ENCODE results near the gene AP3D1.
A peak's percentile ranks its signal among the peaks of the same experiment; 100 is the strongest.

AP3D1 gene

DNA sequence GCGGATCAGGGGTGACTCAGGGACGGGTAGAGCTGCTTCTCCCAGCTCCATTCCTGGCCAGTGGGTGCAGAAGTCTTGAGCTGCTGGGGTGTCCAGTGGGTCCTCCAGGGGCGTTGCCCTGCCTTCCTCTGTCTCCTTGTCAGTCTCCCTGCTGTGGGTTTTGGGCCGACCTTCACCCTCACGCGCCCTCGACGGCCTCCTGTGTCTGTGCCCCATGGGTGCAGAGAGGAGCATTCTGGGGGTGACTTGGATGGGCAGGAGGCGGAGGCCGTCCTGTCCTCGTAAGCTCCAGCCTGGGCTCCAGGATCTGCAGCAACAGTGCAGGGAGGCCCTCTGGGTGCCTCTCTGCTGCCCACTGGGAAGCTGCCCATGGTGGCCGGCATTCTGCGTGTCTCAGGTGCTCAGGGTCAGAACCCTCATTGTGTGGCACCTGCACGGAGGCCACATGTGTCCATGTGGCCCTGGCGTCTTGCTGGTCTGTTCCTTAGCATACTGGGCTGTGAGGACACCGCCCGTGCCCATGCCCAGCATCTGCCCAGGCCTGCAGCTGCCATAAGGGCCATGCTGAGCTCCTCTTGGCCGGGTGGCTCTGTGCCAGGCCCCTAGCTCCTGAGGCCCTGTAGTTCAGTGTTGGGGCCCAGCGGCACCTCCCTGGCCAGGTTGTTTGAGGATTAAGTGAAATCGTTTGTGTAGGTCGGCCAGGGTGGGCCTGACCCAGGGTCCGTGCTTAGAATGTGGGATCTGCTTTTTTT, 29.7 kb upstream of the AP3D1 start:
- DNase-seq: no peak

DNA sequence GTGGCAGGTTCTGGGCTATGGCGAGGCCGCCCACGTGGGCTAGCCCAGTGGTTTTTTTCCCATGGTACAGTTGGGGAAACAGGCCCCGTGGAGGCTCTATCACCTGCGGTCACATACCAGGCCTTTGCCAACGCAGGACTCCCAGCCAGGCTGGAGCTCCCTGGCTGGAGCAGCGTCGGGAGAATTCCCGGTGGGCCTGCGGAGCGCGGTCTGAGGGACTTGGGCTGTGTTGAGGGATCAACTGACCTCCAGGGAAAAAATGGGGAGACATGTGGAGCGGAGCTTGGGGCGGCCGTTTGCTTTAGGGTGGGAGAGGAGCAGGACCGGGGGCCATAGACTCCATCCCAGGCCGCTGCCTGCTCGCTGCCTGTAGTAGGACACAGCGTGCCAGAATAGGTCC, 28.7 kb upstream of the AP3D1 start:
- DNase-seq: no peak

DNA sequence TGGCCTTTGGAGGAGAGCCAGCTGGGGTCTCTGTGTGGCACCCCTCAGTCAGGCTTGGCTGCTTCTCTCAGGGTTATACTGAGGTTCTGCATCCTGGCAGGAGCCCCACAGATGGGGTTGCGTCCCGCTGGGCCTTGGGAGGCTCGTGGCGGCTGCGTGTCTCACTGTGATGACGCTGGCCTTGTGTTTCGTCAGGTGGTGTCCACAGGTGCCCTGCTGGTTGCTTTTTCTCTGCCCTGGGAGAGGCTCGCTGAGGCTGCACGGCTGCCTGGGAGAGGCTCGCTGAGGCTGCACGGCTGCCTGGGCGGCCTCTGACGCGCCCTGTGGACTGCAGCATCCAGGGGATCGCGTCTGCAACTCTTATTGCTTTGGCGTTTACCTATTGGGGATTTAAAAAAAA, 27.7 kb upstream of the AP3D1 start:
- no peak for DNase-seq

DNA sequence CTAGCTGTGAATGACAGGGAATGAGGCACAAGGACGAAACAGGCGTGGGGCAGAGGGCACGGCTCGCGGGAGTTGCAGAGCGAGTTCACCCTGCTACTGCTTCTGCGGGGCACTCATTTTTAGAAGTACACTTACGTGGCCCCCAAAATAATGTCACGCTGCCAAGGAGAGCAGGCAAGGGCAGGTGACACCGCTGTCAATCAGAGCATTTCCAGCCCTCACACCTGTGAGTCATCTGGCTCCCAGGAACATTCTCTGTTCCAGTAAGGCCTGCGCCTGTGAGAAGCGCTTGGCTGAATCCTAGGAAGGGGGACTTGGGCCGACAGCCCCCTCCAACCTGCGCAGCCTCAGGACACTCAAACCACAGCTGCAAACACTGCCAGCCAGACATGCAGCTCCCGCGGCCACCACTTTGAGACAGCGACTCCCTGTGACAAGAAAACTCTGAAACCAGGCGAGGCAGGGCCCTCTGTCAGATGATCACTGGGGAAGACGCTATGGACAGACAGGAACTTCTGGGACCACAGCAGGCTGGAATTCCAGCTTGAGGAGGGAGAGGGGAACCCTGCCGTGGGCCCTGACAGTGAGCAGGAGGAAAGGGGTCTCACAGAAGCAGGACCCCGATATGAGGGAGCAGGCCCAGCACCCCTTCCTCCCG, 25.1 kb upstream of the AP3D1 start:
- no peak for DNase-seq

DNA sequence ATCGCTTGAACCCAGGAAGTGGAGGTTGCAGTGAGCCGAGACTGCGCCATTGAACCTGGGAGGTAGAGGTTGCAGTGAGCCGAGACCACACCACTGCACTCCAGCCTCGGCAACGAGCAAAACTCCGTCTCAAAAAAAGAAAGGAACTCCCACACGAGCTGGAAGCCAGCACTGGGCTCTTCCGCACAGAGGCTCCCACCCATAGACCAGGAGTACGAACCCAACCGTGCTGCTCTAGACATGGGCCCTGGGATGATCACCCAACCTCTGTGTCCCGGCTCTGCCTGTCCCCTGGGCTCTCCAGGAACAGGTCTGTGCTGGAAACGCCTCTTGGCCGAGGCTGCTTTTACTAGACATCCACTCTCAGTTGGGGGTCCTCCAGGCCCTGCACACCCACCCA, 24.4 kb upstream of the AP3D1 start:
- DNase-seq: no peak

DNA sequence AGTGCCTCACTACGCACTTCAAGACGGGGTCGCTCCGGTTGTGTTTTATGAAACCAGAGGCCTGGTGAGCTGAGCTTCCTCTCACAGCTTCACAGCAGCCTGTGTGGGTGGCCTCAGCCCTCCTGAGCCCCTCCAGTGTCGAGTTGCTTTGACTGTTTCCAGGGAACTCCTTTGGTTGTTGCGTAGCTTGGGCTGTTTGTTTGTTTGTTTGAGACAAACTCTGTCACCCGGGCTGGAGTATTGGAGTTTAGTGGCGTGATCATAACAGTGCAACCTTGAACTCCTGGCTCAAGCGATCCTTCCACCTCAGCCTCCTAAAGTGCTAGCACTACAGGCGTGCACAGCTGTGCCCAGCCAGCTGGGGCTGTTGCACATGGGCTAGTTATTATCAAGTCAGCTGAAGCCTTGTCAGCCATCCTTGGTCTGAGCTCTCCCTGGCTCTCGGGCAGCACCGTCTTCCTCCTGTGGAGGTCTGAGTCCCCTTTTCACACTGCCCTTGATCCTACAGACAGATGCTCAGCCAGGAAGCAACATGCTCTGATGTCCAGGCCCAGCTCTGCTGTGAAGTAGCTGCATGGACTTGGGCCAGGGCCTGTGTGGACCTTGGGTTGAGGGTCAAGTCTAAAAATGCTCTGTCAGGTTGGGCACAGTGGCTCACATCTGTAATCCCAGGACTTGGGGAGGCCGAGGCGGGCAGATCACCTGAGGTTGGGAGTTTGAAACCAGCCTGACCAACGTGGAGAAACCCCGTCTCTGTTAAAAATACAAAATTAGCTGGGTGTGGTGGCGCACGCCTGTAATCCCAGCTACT, 22.6 kb upstream of the AP3D1 start:
- DNase-seq: no peak

DNA sequence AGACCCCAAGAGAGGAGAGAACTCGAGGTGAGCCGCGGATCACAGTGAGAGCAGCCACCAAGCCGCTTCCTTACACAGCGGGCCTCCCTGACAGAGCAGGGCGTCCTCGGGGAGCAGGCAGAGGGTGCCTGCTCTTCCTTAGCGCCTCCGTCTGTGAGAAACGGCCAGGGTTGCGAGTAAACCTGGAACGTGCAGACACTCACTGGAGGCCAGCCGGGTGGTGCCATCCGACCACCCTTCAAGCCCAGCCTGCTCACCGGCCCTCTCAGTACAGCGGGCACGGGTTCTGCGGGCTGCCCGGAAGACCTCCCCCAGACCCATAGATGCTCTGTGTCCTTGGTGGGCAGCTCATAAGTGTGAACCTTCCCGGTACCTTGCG, 22.0 kb upstream of the AP3D1 start:
- DNase-seq: no peak

DNA sequence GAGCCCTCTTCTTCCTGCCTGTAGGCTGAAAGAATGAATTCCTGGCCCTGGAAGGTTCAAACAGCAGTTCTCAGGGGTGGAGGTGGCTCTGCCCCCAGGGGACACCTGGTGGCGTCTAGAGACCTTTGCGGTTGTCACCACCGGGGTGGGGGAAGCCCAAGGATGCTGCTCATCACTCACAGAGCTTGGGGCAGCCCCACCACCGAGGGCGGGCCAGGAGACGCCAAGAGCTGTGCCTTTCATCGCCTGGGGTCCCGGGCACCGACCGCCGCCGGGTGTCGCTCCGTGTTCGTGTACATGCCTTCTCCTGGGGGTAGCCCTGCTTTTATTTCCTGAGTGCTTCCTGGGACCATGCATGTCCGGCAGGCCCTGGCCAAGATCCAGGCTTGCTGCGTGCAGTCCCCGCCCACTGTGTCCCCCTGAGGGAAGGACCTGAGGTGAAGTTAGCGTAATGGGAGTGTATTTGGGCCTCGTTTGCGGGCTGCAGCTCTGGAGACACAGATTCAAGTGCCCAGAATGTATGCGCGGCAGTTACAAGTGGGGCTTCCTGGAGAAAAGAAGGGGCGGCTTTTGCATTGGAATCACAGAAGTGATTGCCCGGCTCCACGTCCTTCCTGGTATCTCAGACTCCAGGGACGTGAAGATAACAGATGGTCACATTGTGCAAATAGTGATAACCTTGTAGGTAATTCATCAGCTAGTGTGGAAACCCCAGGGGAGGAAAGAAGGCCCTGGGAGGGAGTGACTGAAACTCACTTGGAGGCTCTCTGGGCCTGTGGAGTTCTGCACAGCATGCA, 20.2 kb upstream of the AP3D1 start:
- DNase-seq: no peak

DNA sequence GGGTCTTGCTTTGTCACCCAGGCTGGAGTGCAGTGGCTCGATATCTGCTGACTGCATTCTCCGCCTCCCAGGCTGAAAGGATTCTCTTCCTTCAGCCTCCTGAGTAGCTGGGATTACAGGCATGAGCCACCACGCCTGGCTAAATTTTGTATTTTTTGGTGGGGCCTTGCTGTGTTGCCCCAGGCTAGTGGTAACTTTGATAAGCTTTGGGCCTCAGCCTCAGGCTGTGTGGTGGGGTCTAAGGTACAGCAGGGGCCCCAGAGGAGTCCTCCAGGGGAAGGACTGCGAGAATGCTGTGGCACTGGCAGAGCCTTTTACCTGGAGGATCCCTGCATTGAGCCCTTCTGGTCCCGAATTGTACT, 19.6 kb upstream of the AP3D1 start:
- no peak for DNase-seq

DNA sequence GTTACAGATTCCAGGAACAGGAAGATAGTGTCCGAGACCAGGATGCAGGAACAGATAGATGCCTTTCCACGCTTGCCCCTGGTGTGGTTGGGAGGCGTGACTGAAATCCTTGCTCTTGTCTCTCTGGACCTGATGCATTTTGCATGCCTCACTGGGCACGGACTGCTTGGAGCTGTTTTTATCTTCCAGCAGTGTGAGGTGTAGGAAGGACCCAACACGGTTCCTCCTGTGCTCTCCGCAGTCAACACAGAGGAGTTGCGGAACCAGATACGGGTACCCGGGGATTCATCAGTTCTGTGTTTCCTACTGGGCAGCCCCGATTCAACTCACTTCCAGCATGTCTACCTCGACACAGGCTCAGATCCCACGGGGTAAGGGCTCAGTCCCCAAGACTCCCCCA, 18.9 kb upstream of the AP3D1 start:
- DNase-seq: peak in 1 of 2 experiments; percentile 43

DNA sequence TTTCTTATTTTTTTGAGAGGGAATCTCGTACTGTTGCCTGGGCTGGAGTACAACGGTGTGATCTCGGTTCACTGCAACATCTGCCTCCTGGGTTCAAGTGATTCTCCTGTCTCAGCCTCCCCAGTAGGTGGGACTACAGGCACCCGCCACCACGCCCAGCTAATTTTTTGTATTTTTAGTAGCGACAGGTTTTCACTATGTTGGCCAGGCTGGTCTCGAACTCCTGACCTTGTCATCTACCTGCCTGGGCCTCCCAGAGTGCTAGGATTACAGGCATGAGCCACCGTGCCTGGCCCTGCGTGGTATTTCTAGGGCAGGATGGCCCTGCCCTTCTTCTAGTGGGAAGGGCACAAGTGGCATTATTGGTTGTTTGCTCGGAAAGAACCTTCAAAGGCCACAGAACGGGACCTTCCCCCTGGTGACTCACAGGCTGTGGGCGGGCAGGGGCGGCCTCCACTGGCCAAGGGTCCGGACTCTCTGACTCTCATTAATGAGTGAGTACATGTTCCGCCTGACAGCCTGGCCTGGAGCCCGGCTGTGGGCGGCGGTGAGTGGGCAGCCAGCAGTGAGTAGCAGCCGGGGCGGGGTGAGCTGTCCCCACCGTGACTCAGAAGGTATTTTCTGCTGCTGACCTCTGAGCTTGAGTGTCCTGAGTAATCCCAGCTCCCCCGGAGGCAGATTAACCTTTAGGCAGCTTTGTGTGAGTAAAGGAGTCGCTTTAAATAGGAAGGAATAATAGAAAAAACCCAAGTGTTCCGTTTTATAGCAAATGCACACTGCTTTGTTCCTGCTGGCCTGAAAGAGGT, 17.5 kb upstream of the AP3D1 start:
- DNase-seq: no peak

DNA sequence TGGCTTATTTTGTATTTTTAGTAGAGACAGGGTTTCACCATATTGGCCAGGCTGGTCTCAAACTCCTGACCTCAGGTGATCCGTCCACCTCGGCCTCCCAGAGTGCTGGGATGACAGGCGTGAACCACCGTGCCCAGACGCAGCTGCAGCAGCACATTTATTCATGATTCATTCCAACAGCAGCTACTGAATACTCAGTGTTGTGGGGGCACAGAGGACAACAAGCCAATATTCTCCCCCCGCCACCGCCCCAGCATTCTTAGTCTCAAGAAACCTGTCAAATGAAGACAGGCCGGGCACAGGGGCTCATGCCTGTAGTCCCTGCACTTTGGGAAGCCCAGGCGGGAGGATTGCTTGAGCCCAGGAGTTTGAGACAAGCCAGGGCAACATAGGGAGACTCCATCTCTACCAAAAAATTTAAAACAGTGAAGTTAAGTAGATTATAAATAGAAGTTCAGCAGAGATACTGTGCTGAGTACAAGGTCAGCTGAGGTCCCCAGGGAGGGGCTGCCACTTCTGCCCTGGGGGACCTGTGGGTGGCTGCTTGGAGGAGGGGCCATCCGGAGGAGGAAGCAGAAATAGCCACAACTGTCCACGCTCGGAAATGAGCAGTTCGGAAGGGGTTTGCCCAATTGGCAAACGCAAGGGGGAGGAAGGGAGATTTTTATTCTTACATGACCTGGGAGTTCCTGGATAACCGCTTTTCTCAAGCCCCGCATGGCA, 16.7 kb upstream of the AP3D1 start:
- no peak for DNase-seq

DNA sequence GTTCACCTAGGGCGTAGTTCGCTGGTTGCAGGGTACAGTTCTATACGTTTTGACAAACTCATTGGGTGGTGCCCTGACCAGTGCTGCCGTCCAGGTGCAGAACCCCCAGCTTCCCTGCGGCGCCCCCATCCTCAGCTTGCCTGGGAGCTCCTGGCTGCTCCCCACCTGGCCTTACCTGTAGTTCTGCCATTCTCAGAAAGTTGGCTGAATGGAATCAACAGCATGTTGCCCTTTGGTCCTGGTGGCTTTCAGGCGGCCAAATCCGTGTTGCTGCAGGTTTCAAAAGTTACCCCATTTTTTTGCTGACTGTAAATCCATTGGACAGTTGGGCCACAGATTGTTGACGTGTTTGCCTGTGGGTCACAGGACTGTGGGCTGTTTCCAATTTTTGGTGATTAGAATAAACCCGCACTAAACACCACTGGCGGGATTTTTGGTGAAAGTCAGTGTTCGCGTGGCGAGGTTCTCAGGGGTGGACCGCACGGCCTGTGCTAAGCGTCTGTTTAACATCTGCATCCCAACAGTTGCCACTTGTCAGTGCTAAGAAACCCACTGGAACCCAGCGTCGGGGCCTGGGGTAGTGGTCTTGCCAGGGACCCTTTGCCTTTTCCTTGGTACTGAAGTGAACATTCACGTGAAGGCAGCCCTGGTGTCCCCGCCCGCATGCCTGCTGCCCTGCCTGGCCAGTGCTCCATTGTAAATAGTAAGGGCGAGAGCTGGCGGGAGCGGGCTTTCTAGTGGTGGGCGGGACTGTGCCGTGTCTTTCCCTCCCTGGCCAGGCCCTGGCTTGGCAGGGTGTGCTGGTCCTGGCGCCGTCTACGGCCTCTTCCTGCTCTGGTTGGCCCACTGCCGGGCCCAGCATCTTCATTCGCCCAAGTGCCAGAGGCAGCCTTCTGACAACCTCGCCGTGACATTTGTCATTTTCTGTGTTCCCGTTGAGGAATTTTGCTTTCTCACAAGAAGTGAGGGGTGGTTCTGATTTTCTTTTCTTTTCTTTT, 15.7 kb upstream of the AP3D1 start:
- no peak for DNase-seq

DNA sequence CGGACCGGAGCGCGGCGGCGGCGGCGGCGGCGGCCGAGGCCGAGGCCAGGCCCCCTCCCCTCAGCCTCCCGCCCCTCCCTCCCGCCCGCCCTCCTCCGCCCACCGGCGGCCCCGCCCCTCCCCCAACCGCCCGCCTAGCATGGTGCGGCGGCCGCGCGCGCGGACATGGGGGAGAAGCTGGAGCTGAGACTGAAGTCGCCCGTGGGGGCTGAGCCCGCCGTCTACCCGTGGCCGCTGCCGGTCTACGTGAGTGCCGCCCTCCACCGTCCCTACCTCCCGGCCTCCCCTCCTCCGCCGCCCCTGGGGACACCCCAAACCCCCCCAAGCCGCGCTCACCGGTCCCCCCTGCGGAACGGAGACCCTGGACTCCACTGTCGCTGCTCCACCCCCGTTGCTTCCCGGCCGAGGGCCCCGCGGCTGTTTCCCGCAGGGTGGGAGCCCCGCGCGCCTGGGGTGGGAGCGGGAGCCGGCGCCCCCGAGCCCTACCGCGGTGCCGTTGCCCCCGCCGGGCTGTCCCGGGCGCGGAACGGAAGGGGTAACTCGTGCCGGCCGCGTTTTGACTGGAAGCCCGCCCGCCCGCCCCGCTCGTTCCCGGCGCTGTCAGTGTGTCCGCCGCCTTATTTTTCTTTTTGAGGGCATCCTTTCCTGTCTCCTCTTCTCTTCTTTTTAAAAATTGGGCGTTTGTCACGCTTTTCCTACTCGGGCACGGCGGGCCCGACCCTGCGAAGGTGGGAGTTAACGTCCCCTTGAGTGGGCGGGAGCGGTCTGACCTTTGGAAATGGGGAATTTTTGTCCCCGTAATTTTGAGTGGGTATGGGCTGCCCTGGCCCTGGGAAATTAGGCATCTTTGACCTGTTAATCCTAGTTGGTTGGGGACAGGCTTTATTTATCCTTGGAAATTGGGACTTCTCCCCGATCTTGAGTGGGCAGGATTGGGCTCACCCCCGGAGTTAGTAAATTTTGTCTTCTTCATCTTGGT, 12.9 kb upstream of the AP3D1 start:
- DNase-seq: no peak

DNA sequence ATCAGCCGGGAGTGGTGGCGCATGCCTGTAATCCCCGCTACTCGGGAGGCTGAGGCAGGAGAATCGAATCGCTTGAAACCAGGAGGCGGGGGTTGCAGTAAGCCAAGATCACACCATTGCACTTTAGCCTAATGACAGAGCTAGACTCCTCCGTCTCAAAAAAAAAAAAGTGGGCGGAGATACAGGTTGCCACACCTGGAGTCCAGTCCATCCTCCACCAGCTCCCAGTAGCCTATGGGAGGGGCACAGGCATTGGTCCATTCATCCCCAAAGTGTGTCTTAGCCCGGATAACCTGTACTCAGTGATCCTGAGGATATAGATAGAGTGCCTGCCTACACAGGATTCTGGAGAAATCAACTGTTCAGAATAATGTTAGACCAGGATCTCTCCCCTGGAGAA, 9.0 kb upstream of the AP3D1 start:
- DNase-seq: no peak

DNA sequence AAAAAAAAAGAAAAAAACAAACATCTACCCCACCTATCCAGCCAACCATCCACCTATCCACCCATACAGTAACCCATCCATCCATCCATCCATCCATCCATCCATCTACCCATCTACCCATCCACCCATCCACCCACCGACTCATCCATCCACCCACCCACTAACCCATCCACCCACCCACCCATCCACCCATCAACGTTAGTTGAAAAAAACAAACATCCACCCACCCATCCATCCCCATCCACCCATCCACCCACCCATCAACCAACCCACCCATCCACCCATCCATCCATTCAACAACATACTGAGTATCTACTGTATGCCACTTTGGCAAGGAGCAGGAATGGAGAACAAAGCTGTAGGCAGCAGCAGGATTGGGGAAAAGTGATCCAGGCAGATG, 6.1 kb upstream of the AP3D1 start:
- DNase-seq: no peak

DNA sequence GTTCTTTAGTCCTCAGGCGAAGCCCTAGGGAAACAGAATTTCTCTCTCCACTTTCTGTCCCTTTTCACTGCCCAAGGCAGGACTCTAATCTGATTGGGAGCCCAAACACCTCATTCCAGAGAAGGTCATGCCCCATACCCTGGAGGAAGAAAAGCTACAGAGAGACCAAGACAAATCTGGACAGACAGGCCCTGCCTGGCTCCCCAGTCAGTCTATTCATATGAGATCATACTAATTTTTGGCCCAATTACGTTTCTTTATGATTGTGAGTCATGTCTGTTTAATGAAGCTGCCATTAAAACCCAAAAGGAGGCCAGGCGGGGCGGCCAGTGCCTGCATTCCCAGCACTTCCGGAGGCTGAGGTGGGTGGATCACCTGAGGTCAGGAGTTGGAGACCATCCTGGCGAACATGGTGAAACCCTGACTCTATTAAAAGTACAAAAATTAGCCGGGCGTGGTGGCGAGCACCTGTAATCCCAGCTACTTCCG, 3.3 kb upstream of the AP3D1 start:
- DNase-seq: no peak

DNA sequence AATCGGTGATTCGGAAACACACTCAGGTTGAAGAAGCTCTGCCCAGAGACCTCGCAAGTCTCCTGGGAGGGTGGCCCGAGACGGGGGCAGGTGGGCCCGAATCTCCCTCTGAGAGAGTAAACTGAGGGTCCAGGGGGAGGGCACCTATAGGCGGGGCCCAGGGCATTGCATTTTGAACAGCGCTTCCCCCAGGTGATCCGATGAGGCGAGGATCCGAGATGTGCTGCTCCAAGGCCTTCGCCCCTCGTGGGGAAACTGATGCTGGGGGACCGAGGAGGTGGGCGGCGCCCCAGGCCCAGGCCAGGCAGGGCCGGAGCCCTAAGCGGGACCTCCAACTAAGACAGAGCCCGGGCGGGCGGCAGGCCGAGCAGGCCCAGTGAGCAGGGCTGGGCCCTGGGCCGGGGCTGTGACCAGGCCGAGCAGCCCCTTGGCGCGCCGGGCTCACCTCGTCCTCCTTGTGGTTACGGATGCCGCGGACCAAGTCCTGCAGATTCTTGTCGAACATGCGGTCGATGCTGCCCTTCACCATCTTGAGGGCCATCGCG, 500 bp downstream of the AP3D1 start:
- no peak for DNase-seq

Measured in NCI-H187 (cell line).